K562 (cell line): ENCODE data around the gene ZNF407. TPM values are rescaled to one million over a fixed set of nuclear protein-coding genes. Genes with fewer than 3 reads are reported as not detected.

Source experiments
- ATAC-seq: fragments of 200-7000 bp; cut with Tn5 transposase; 3 replicates; pipeline ENCODE4 v1.9.1; 2020; ENCODE audit warnings: moderate library complexity
- BruUV-seq: library from RNA; stranded (reverse); fragments of 400-500 nt; replicated peaks from 2 replicates; lab custom pipeline; 2021; lab: Mats Ljungman, UMichigan
- CTCF ChIA-PET: fragments of 300-600 bp; formaldehyde crosslinking; extraction: SDS; loops from one replicate; lab custom pipeline; 2021; ENCODE audit warnings: low intra/inter-chr PET ratio; lab: Yijun Ruan, JAX
- POLR2A ChIA-PET: fragments of 300-600, 350-650 bp; sonication (Branson Sonifier 250); formaldehyde crosslinking; extraction: SDS; loops from one replicate; lab custom pipeline; 2021; ENCODE audit warnings: antibody characterized with exemption, inconsistent platforms; lab: Yijun Ruan, JAX
- DNase-seq, 4 experiments: peaks; one replicate each; pipeline versions ENCODE4 v3.0.0 to v3.0.0-alpha.2; 2011 to 2018; ENCODE audit warnings: low spot score in 3 of 4, mixed read lengths in 3 of 4; ENCODE audit errors: extremely low read depth in 1 of 4
- FAIRE-seq: peaks from 2 replicates; lab custom pipeline; 2011; peaks lifted over from hg19 to GRCh38; lab: Jason Lieb, UNC
- H2AFZ ChIP-seq: 2 replicates; pipeline ENCODE4 v1.6.0; 2011; ENCODE audit warnings: low read depth, low read length, control low read depth, inconsistent platforms
- H3K27ac ChIP-seq: fragments of 200-600 bp; 3 replicates; pipeline ENCODE4 v1.8.0; 2011; ENCODE audit warnings: low read depth, mild to moderate bottlenecking, control low read depth, inconsistent platforms, low read length, moderate library complexity, mixed read lengths; ENCODE audit errors: extremely low read depth
- H3K27me3 ChIP-seq, 2 experiments: fragments of 300-600 bp in 1 of 2; 2 replicates in 1 of 2; 3 replicates in 1 of 2; pipeline versions ENCODE4 v1.6.0 to v1.8.0; 2011; ENCODE audit warnings: inconsistent platforms in 2 of 2, low read length in 2 of 2, mild to moderate bottlenecking in 1 of 2, mixed read lengths in 1 of 2, moderate library complexity in 1 of 2; ENCODE audit not compliant: control insufficient read depth in 2 of 2, insufficient read depth in 2 of 2
- H3K36me3 ChIP-seq: fragments of 300-600 bp; 3 replicates; pipeline ENCODE4 v1.8.0; 2011; ENCODE audit warnings: mild to moderate bottlenecking, low read length, inconsistent platforms; ENCODE audit not compliant: control insufficient read depth, insufficient read depth
- H3K4me1 ChIP-seq, 2 experiments: fragments of 200-600 bp in 1 of 2; replicated peaks in 1 of 2; 2 replicates in 1 of 2; 3 replicates in 1 of 2; pipeline versions ENCODE4 v1.5.1 to v1.8.0; 2011; ENCODE audit warnings: inconsistent platforms in 2 of 2, low read length in 2 of 2, mild to moderate bottlenecking in 1 of 2, mixed read lengths in 1 of 2, moderate library complexity in 1 of 2; ENCODE audit not compliant: control insufficient read depth in 2 of 2, insufficient read depth in 2 of 2
- H3K4me2 ChIP-seq: 2 replicates; pipeline ENCODE4 v1.6.1; 2011; ENCODE audit warnings: low read length, control low read depth, inconsistent platforms, mixed read lengths; ENCODE audit not compliant: insufficient read depth
- H3K4me3 ChIP-seq: fragments of 200-600 bp; sonication (generic), shearing (Covaris generic); 2 replicates; pipeline ENCODE4 v1.5.1; 2016; ENCODE audit warnings: control low read depth, inconsistent platforms
- H3K79me2 ChIP-seq: fragments of 200-600 bp; 3 replicates; pipeline ENCODE4 v1.8.0; 2011; ENCODE audit warnings: low read length, inconsistent platforms; ENCODE audit not compliant: control insufficient read depth, insufficient read depth
- H3K9ac ChIP-seq, 2 experiments: 2 replicates each; pipeline versions ENCODE4 v1.6.0 to v1.6.1; 2011; ENCODE audit warnings: low read depth in 2 of 2, low read length in 2 of 2, control low read depth in 1 of 2, inconsistent platforms in 1 of 2, mild to moderate bottlenecking in 1 of 2, mixed read lengths in 1 of 2; ENCODE audit not compliant: insufficient read depth in 1 of 2
- H3K9me1 ChIP-seq: one replicate; pipeline ENCODE4 v1.6.0; 2011; ENCODE audit warnings: inconsistent platforms, mild to moderate bottlenecking, low read length, moderate library complexity; ENCODE audit not compliant: control insufficient read depth, insufficient read depth
- H3K9me3 ChIP-seq: replicated peaks from 2 replicates; pipeline ENCODE4 v1.5.1; 2011; ENCODE audit warnings: low read depth, low read length, inconsistent platforms; ENCODE audit not compliant: control insufficient read depth, insufficient read depth
- H4K20me1 ChIP-seq: replicated peaks from 2 replicates; pipeline ENCODE4 v1.6.1; 2011; ENCODE audit warnings: low read length, inconsistent platforms, mixed read lengths; ENCODE audit not compliant: control insufficient read depth, insufficient read depth
- COPS2 ChIP-seq: fragments of 450-650 bp; conservative IDR thresholded peaks from 2 replicates; pipeline ENCODE4 v1.6.1; 2016; ENCODE audit warnings: mild to moderate bottlenecking, moderate library complexity
- E2F3 ChIP-seq: fragments of 250-450 bp; sonication (Bioruptor Pico); IDR thresholded peaks from 2 replicates; pipeline ENCODE4 v1.4.0; 2020; ENCODE audit warnings: mild to moderate bottlenecking
- FOXA1 ChIP-seq: fragments of 450-650 bp; IDR thresholded peaks from 2 replicates; pipeline ENCODE4 v1.6.1; 2016; ENCODE audit warnings: mild to moderate bottlenecking, borderline replicate concordance
- GATA2 ChIP-seq: sonication (generic); formaldehyde crosslinking; IDR thresholded peaks from 2 replicates; pipeline ENCODE4 v1.4.0; 2020; ENCODE audit warnings: mild to moderate bottlenecking, missing genetic modification reagents
- HNRNPUL1 ChIP-seq: fragments of 200-400 bp; formaldehyde crosslinking; IDR thresholded peaks from 2 replicates; pipeline ENCODE4 v1.6.1; 2017; ENCODE audit warnings: low read length
- HOXB6 ChIP-seq: fragments of 250-450 bp; sonication (Bioruptor Pico); IDR thresholded peaks from 2 replicates; pipeline ENCODE4 v1.5.1; 2022; ENCODE audit warnings: mild to moderate bottlenecking, borderline replicate concordance
- MAFF ChIP-seq: IDR thresholded peaks from 2 replicates; pipeline ENCODE4 v1.6.1; 2012; ENCODE audit warnings: low read length, improper control_type of control experiment
- NELFE ChIP-seq: IDR thresholded peaks from 2 replicates; pipeline ENCODE4 v1.6.1; 2011; ENCODE audit warnings: mild to moderate bottlenecking; ENCODE audit not compliant: insufficient read depth, insufficient read length
- PRPF4 ChIP-seq: fragments of 200-400 bp; formaldehyde crosslinking; IDR thresholded peaks from one replicate; pipeline ENCODE4 v1.6.1; 2017; ENCODE audit warnings: low read length, low read depth, mild to moderate bottlenecking; ENCODE audit not compliant: insufficient read depth, poor library complexity, severe bottlenecking
- ZBTB7A ChIP-seq: IDR thresholded peaks from 2 replicates; pipeline ENCODE4 v1.6.1; 2011; ENCODE audit warnings: low read depth, mild to moderate bottlenecking, low read length, moderate library complexity, borderline replicate concordance; ENCODE audit not compliant: control insufficient read depth
- WGBS: fragments of 100-300 bp; shearing (Covaris generic); methylation state at CpG from one replicate; pipeline ENCODE4 v1.1.6; 2016; ENCODE audit warnings: low coverage, mixed read lengths; ENCODE audit not compliant: insufficient coverage; ENCODE audit errors: missing lambda C conversion rate; 5-methylcytosine and 5-hydroxymethylcytosine counted together
- in situ Hi-C: fragments of 300-500 bp; cut with MboI; formaldehyde crosslinking; loops from 4 replicates; pipeline ENCODE4 v1.15.0; 2018; ENCODE audit warnings: inconsistent platforms, mixed read lengths
- intact Hi-C: fragments of 100-400 bp; cut with micrococcal nuclease; formaldehyde crosslinking; loops from 2 replicates; pipeline ENCODE4 v1.14.2; 2022
- polyA plus RNA-seq, 8 experiments: library from polyadenylated mRNA; depleted of rRNA in 4 of 8; stranded (reverse) in 5 of 8; unstranded in 3 of 8; fragments of >200 nt; fragmentation: Nextera tagmentation in 2 of 8; fragmentation: Illumina TruSeq in 1 of 8; extraction: Ambion mirVana in 2 of 8; extraction: Trizol in 1 of 8; gene quantifications; 2 replicates each; pipeline versions ENCODE4 v1.2.1 to v1.2.3, GENCODE V29; 2011 to 2014; ENCODE audit warnings: inconsistent platforms in 1 of 8, missing spikeins in 1 of 8
- total RNA-seq, 7 experiments: library from RNA; depleted of rRNA in 6 of 7; stranded (reverse); fragments of >200 nt in 6 of 7; fragmentation: Illumina TruSeq in 2 of 7; extraction: Trizol in 2 of 7; gene quantifications; 2 replicates each; pipeline versions ENCODE4 v1.2.1 to v1.2.3, GENCODE V29; 2011 to 2021; ENCODE audit warnings: low replicate concordance in 1 of 7

The ZNF407 gene
- total and polyA plus RNA-seq, 9 of the 15 experiments (the other 6 are each of a cell fraction or from before 2014, with no cell fraction given) = 0.21 to 5.4 (median 2.3) TPM

GRCh38 chr18:75106746-75107145 is 509.1 kb downstream of the ZNF407 start:
- Histone ChIP-seq H3K4me1 (no peaks in the 10 kb centered on the region), H3K9me3 (no peaks in the 10 kb centered on the region), H3K4me2 (no peak overlapping the region), H3K79me2 (no peaks in the 10 kb centered on the region), H4K20me1 (no peaks in the 10 kb centered on the region), H2AFZ (no peak overlapping the region), H3K27ac (no peak overlapping the region), H3K36me3 (no peaks in the 10 kb centered on the region), H3K27me3 (peaks cover 6 to 59% of the 10 kb centered on the region in 2 experiments), H3K9ac (no peak overlapping the region), H3K4me3 (no peak overlapping the region), H3K9me1 (no peaks in the 10 kb centered on the region)
- in situ Hi-C loops = no loop called here
- no TSS peak for BruUV-seq
- FAIRE-seq (no peak), DNase-seq (no peak), ATAC-seq (no peak)
- intact Hi-C loops = no loop called here
- ChIA-PET POLR2A (no interaction called here), CTCF (no interaction called here)
- 0% methylated on average over 4 of the region's 13 CpGs for WGBS
- no peak for TF ChIP-seq HNRNPUL1
- no peak for TF ChIP-seq ZBTB7A
- no peak for TF ChIP-seq GATA2 (CRISPR knock-in tag)
- no peak for TF ChIP-seq NELFE
- TF ChIP-seq PRPF4 = no peak
- TF ChIP-seq E2F3 (CRISPR knock-in tag) = no peak
- no peak for TF ChIP-seq COPS2
- TF ChIP-seq FOXA1 = no peak
- TF ChIP-seq MAFF = no peak
- no peak for TF ChIP-seq HOXB6
